ENCODE data around the gene CALHM4. TPM values are rescaled to one million over a fixed set of nuclear protein-coding genes. Genes with fewer than 3 reads are reported as not detected.
"Not testable (repeated sequence)": the region's sequence is repeated elsewhere in the genome, so short reads cannot be mapped to it uniquely, and the experiment has no call there.

CALHM4 gene
- total RNA-seq, 4 donors from 2014 or later = not detected

- H3K36me3 ChIP-seq = no peaks in the 10 kb centered on the region
- 81 to 86% methylated on average over 1 of the region's 1 CpG for WGBS, 2 donors
- H3K4me3 ChIP-seq (replicated peaks in 1 of 3) = no peak overlapping the region
- no peak overlapping the region for H3K27ac ChIP-seq
- TF ChIP-seq, protein P1, sequence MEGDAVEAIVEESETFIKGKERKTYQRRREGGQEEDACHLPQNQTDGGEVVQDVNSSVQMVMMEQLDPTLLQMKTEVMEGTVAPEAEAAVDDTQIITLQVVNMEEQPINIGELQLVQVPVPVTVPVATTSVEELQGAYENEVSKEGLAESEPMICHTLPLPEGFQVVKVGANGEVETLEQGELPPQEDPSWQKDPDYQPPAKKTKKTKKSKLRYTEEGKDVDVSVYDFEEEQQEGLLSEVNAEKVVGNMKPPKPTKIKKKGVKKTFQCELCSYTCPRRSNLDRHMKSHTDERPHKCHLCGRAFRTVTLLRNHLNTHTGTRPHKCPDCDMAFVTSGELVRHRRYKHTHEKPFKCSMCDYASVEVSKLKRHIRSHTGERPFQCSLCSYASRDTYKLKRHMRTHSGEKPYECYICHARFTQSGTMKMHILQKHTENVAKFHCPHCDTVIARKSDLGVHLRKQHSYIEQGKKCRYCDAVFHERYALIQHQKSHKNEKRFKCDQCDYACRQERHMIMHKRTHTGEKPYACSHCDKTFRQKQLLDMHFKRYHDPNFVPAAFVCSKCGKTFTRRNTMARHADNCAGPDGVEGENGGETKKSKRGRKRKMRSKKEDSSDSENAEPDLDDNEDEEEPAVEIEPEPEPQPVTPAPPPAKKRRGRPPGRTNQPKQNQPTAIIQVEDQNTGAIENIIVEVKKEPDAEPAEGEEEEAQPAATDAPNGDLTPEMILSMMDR (IDR thresholded peaks at IDR 0.05) = no peak
- no peaks in the 10 kb centered on the region for H3K4me1 ChIP-seq
- intact Hi-C loops (cut with DNase I) = no loop called here
- no peak for DNase-seq
- no peaks in the 10 kb centered on the region for H3K9me3 ChIP-seq
- no peaks in the 10 kb centered on the region for H3K27me3 ChIP-seq
Measured at GRCh38 chr6:116579143-116579542, 25.6 kb downstream of the CALHM4 start.

DNA sequence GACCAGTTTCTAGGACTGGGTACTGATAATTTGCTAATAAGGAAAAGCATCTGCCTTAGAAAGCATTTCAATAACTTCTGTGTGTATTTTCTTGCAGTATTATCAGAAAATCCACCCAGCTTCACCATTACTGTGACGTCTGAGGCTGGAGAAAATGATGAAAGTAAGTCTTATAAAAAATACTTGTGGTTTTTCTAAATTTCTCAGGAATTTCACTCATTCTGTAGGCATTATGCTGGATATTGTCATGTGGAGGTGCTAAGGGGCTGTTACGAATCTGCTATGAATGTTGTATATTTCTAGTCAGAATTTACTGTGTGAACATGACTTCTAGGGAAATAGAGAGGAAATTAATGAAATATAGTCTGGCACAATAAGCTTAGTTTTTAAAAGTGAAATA, 26.6 kb downstream of the CALHM4 start:
- H3K9me3 ChIP-seq = no peaks in the 10 kb centered on the region
- TF ChIP-seq, protein P1 (IDR thresholded peaks at IDR 0.05) = no peak
- TF ChIP-seq POLR2A (IDR thresholded peaks at IDR 0.05) = no peak
- H3K36me3 ChIP-seq = peaks cover 0 to under 1% of the 10 kb centered on the region in 2 donors
- DNase-seq = no peak
- no peaks in the 10 kb centered on the region for H3K4me1 ChIP-seq
- H3K4me3 ChIP-seq (replicated peaks in 1 of 3) = no peak overlapping the region
- H3K27me3 ChIP-seq = no peaks in the 10 kb centered on the region
- WGBS, 2 donors = 91 to 94% methylated on average over 2 of the region's 2 CpGs
- H3K27ac ChIP-seq = no peak overlapping the region
- intact Hi-C loops (cut with DNase I) = no loop called here

- no peaks in the 10 kb centered on the region for H3K9me3 ChIP-seq
- no peak overlapping the region for H3K4me3 ChIP-seq (replicated peaks in 1 of 3)
- no peak overlapping the region for H3K27ac ChIP-seq
- intact Hi-C loops (cut with DNase I) = no loop called here
- TF ChIP-seq POLR2A (IDR thresholded peaks at IDR 0.05) = no peak
- DNase-seq = no peak
- no peaks in the 10 kb centered on the region for H3K4me1 ChIP-seq
- H3K36me3 ChIP-seq = peaks cover 20 to 27% of the 10 kb centered on the region in 2 donors
- H3K27me3 ChIP-seq = no peaks in the 10 kb centered on the region
Measured at GRCh38 chr6:116586276-116586675, 32.7 kb downstream of the CALHM4 start.

GRCh38 chr6:116586738-116587137, 33.2 kb downstream of the CALHM4 start:
- no peak for DNase-seq
- Histone ChIP-seq H3K27me3 (no peaks in the 10 kb centered on the region), H3K4me3 (replicated peaks in 1 of 3) (no peak overlapping the region), H3K27ac (no peak overlapping the region), H3K36me3 (peaks cover 24 to 31% of the 10 kb centered on the region in 2 donors), H3K4me1 (no peaks in the 10 kb centered on the region), H3K9me3 (no peaks in the 10 kb centered on the region)
- TF ChIP-seq, protein P1 (IDR thresholded peaks at IDR 0.05) = no peak
- intact Hi-C loops (cut with DNase I) = no loop called here
- 98 to 99% methylated on average over 2 of the region's 2 CpGs for WGBS, 2 donors

DNA sequence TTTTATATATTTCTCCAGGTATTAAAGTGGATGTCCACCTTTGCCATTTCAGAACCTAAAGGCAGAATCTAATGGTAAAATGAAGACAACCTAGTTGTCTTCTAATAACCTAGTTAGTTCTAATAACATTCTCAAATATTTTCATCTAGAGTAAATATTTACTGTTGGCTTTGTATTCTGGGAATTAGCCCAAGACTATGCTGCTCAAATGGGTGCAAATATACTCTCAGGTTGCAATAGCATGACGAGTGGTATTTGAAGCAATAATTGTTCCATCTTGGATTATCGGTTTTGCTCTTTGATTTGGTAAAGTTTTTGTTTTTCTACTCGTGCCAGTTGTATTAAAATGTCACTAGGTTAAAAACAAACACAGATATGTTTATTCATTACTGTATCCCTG, 41.7 kb downstream of the CALHM4 start:
- TF ChIP-seq, protein P1 (IDR thresholded peaks at IDR 0.05) = no peak
- TF ChIP-seq POLR2A (IDR thresholded peaks at IDR 0.05) = no peak
- H3K36me3 ChIP-seq = peaks cover 16 to 30% of the 10 kb centered on the region in 2 donors
- H3K4me1 ChIP-seq = no peaks in the 10 kb centered on the region
- no peak for DNase-seq
- intact Hi-C loops (cut with DNase I) = no loop called here
- H3K9me3 ChIP-seq = no peaks in the 10 kb centered on the region
- H3K4me3 ChIP-seq (replicated peaks in 1 of 3) = no peak overlapping the region
- no peaks in the 10 kb centered on the region for H3K27me3 ChIP-seq
- WGBS, 2 donors = 91 to 93% methylated on average over 3 of the region's 3 CpGs
- no peak overlapping the region for H3K27ac ChIP-seq

- DNase-seq = peak in 1 of 2 donors; percentile 5
- no peaks in the 10 kb centered on the region for H3K4me1 ChIP-seq
- no peak overlapping the region for H3K4me3 ChIP-seq (replicated peaks in 1 of 3)
- peaks cover under 1 to 17% of the 10 kb centered on the region in 2 donors for H3K36me3 ChIP-seq
- TF ChIP-seq, protein P1 (IDR thresholded peaks at IDR 0.05) = no peak
- no peak for TF ChIP-seq POLR2A (IDR thresholded peaks at IDR 0.05)
- intact Hi-C loops (cut with DNase I) = no loop called here
- WGBS, 2 donors = 79 to 80% methylated on average over 4 of the region's 4 CpGs
- H3K9me3 ChIP-seq = no peaks in the 10 kb centered on the region
- no peak overlapping the region for H3K27ac ChIP-seq
- no peaks in the 10 kb centered on the region for H3K27me3 ChIP-seq
Measured at GRCh38 chr6:116596815-116597214, 43.3 kb downstream of the CALHM4 start.

GRCh38 chr6:116603916-116604315, 50.4 kb downstream of the CALHM4 start:
- intact Hi-C loops (cut with DNase I); H3K9me3 ChIP-seq; H3K4me1 ChIP-seq; H3K4me3 ChIP-seq (replicated peaks in 1 of 3); H3K36me3 ChIP-seq; DNase-seq; H3K27me3 ChIP-seq; H3K27ac ChIP-seq: not testable (repeated sequence)
- 92 to 98% methylated on average over 3 of the region's 3 CpGs for WGBS, 2 donors

- intact Hi-C loops (cut with DNase I); H3K9me3 ChIP-seq; H3K36me3 ChIP-seq; H3K4me1 ChIP-seq; DNase-seq; H3K27me3 ChIP-seq; H3K27ac ChIP-seq; H3K4me3 ChIP-seq (replicated peaks in 1 of 3): not testable (repeated sequence)
- WGBS, 2 donors = 93 to 95% methylated on average over 3 of the region's 3 CpGs
Measured at GRCh38 chr6:116604868-116605267, 51.3 kb downstream of the CALHM4 start.
